Epithelial cell of proximal tubule (primary cell): ENCODE results near the gene FHIP1B. TPM values are rescaled to one million over a fixed set of nuclear protein-coding genes. Genes with fewer than 3 reads are reported as not detected.

Experiments used
- DNase-seq: peaks from one replicate; pipeline ENCODE4 v3.0.0-alpha.2; 2011; ENCODE audit warnings: low read depth
- H3K4me3 ChIP-seq: 2 replicates; pipeline ENCODE4 v1.5.1; 2011; ENCODE audit warnings: low read depth, mild to moderate bottlenecking, low read length
- total RNA-seq: library from RNA; depleted of rRNA; stranded (reverse); fragments of >200 nt; gene quantifications from 2 replicates; pipeline ENCODE4 v1.2.3, GENCODE V29; 2015
- TF ChIP-seq, protein P1 (sequence below): conservative IDR thresholded peaks from 2 replicates; pipeline ENCODE4 v1.5.1; 2012; ENCODE audit warnings: low read depth, mild to moderate bottlenecking, low read length

FHIP1B gene
- total RNA-seq, 1 donor from 2014 or later: 9.6 TPM

DNA sequence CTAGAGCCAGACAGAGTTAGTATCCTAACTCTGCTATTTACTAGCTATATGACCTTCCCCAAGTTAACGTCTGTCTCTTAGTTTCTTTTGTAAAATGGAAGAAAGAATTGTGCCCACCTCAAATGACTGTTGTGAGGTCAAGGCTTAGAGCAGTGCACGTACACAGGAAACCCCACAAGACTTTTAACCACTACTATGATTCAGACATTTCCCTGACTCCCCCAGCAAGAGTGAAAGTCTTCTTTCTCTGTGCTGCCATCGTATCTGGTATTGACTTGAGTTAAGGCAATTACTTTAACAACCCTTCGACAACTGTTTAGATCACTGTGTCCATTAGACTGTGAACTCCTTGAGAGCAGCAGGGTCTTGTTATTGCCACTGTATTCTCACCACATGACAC, 38.0 kb downstream of the FHIP1B start:
- no peak for DNase-seq
- TF ChIP-seq, protein P1, sequence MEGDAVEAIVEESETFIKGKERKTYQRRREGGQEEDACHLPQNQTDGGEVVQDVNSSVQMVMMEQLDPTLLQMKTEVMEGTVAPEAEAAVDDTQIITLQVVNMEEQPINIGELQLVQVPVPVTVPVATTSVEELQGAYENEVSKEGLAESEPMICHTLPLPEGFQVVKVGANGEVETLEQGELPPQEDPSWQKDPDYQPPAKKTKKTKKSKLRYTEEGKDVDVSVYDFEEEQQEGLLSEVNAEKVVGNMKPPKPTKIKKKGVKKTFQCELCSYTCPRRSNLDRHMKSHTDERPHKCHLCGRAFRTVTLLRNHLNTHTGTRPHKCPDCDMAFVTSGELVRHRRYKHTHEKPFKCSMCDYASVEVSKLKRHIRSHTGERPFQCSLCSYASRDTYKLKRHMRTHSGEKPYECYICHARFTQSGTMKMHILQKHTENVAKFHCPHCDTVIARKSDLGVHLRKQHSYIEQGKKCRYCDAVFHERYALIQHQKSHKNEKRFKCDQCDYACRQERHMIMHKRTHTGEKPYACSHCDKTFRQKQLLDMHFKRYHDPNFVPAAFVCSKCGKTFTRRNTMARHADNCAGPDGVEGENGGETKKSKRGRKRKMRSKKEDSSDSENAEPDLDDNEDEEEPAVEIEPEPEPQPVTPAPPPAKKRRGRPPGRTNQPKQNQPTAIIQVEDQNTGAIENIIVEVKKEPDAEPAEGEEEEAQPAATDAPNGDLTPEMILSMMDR: no peak
- H3K4me3 ChIP-seq: no peak overlapping the region

DNA sequence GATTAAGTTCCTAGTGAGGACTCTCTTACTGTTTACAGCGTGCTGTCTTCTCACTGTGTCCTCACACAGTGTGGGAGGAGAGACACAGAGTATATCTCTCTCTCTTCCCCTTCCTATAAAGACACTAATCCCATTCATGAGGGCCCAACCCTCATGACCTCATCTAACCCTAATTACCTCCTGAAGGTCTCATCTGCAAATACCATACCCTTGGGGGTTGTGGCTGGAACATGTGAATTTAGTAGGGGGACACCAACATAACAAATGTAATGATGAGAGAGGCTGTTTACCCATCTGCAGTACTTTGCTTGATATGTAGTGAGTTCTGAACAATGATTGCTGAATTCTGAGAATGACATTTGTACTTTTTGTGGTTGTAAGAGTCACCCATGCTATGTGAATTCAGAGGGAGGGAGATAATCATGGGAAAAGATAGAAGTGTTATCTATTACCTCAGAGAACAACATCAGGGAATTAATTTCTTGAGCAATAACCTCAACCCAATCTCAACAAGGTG, 40.3 kb downstream of the FHIP1B start:
- TF ChIP-seq, protein P1: no peak
- H3K4me3 ChIP-seq: no peak overlapping the region
- no peak for DNase-seq

DNA sequence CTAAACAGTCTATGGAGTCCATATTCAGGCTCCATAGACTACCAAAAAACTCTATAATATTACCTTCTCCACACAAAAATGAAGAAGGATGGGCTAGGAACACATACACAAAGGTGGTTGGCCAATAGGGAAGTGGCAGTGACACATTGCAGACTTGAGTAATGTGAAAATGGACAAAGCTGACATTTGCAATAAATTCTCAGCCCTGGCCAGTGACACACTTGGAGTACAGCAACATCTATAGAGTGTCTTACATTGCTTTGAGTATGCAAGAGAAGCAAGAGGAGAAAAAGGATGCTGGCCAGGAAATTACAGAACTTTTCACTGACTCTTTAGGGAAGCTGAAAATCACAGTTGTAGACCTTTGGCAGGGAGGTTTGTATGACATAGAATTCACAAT, 42.7 kb downstream of the FHIP1B start:
- TF ChIP-seq, protein P1: no peak

GRCh38 chr11:6175440-6175839, 59.0 kb downstream of the FHIP1B start:
- H3K4me3 ChIP-seq: no peak overlapping the region
- no peak for DNase-seq
- TF ChIP-seq, protein P1: no peak

More for the DNA sequence above, 42.7 kb downstream of the FHIP1B start:
- no peak overlapping the region for H3K4me3 ChIP-seq
- no peak for DNase-seq

GRCh38 chr11:6170226-6170625, 64.2 kb downstream of the FHIP1B start, which contains the start of gene OR52B2:
Gene OR52B2 (minus strand): TSS chr11:6170326. CDS start chr11:6170326, 0 bp downstream.
- TF ChIP-seq, protein P1: no peak
- no peak for DNase-seq
- no peak within 1 kb of the TSS for H3K4me3 ChIP-seq

Other genes with a start within 250 kb of the FHIP1B start
- not detected in 2 replicates for gene OR52L1, start 247.7 kb downstream of the FHIP1B start, total RNA-seq
- not detected in 2 replicates for gene OR56A4, start 227.7 kb downstream of the FHIP1B start, total RNA-seq
- not detected in 2 replicates for gene OR56A1, start 203.9 kb downstream of the FHIP1B start, total RNA-seq
- not detected in 2 replicates for gene OR56B4, start 127.0 kb downstream of the FHIP1B start, total RNA-seq
- not detected in 2 replicates for gene OR52B2, start 64.3 kb downstream of the FHIP1B start, total RNA-seq
- gene OR52W1, start 35.4 kb downstream of the FHIP1B start, total RNA-seq: not detected in 2 replicates
- not detected in 2 replicates for gene C11orf42, start 29.1 kb downstream of the FHIP1B start, total RNA-seq
- not detected in 2 replicates for gene CNGA4, start 4.5 kb upstream of the FHIP1B start, total RNA-seq
- not detected in 2 replicates for gene CCKBR, start 25.2 kb upstream of the FHIP1B start, total RNA-seq
- gene CAVIN3, start 85.9 kb upstream of the FHIP1B start, total RNA-seq: 321 and 498 TPM in 2 replicates
- gene SMPD1, start 155.8 kb upstream of the FHIP1B start, total RNA-seq: 22.5 and 24.3 TPM in 2 replicates
- 24.7 and 28.3 TPM in 2 replicates for gene APBB1, start 184.5 kb upstream of the FHIP1B start, total RNA-seq
- gene HPX, start 206.4 kb upstream of the FHIP1B start, total RNA-seq: 0.06 and 1.0 TPM in 2 replicates
- 10.0 and 31.0 TPM in 2 replicates for gene TRIM3, start 239.3 kb upstream of the FHIP1B start, total RNA-seq
- gene ARFIP2, start 246.7 kb upstream of the FHIP1B start, total RNA-seq: 55.2 and 57.7 TPM in 2 replicates
- 27.0 and 34.9 TPM in 2 replicates for gene TIMM10B, start 246.9 kb upstream of the FHIP1B start, total RNA-seq